Karpas-422 (cell line): ENCODE results near the gene HCAR2. TPM values are rescaled to one million over a fixed set of nuclear protein-coding genes. Genes with fewer than 3 reads are reported as not detected.

Source experiments
- DNase-seq: peaks from one replicate; pipeline ENCODE4 v3.0.0-alpha.2; 2015
- H2AFZ ChIP-seq: fragments of 200-600 bp; sonication (generic); 2 replicates; pipeline ENCODE4 v1.6.1; 2014; ENCODE audit warnings: antibody characterized with exemption, low read length, mixed read lengths
- H3K27ac ChIP-seq: fragments of 200-600 bp; sonication (generic); 2 replicates; pipeline ENCODE4 v1.5.1; 2014; ENCODE audit warnings: mild to moderate bottlenecking, low read length, moderate library complexity
- H3K27me3 ChIP-seq: fragments of 200-600 bp; sonication (generic); 2 replicates; pipeline ENCODE4 v1.6.1; 2014; ENCODE audit warnings: low read length, mixed read lengths
- H3K36me3 ChIP-seq: fragments of 200-600 bp; sonication (generic); 2 replicates; pipeline ENCODE4 v1.6.1; 2014; ENCODE audit warnings: low read length, mixed read lengths; ENCODE audit not compliant: insufficient read depth
- H3K4me1 ChIP-seq: fragments of 200-600 bp; sonication (generic); 2 replicates; pipeline ENCODE4 v1.6.1; 2014; ENCODE audit warnings: mild to moderate bottlenecking, low read length, mixed read lengths
- H3K4me2 ChIP-seq: fragments of 200-600 bp; sonication (generic); 2 replicates; pipeline ENCODE4 v1.6.1; 2014; ENCODE audit warnings: low read length, low read depth, mild to moderate bottlenecking; ENCODE audit not compliant: poor library complexity, severe bottlenecking
- H3K4me3 ChIP-seq: fragments of 200-600 bp; sonication (generic); 2 replicates; pipeline ENCODE4 v1.5.1; 2014; ENCODE audit warnings: mild to moderate bottlenecking, antibody characterized with exemption, low read length, mixed read lengths
- H3K79me2 ChIP-seq: fragments of 200-600 bp; sonication (generic); 2 replicates; pipeline ENCODE4 v1.6.1; 2014; ENCODE audit warnings: mild to moderate bottlenecking, low read length, mixed read lengths
- H3K9ac ChIP-seq: fragments of 200-600 bp; sonication (generic); 2 replicates; pipeline ENCODE4 v1.6.0; 2014; ENCODE audit warnings: low read length
- H3K9me2 ChIP-seq: fragments of 200-600 bp; sonication (generic), shearing (Covaris generic); replicated peaks from 2 replicates; pipeline ENCODE4 v1.6.0; 2014; ENCODE audit warnings: mild to moderate bottlenecking, low read length, moderate library complexity; ENCODE audit not compliant: insufficient read depth
- H3K9me3 ChIP-seq: fragments of 300-700, 200-600 bp; sonication (generic); 2 replicates; pipeline ENCODE4 v1.6.1; 2014; ENCODE audit warnings: low read length, mixed read lengths
- H4K20me1 ChIP-seq: fragments of 200-600 bp; sonication (generic); 2 replicates; pipeline ENCODE4 v1.6.1; 2014; ENCODE audit warnings: mild to moderate bottlenecking, antibody characterized with exemption, low read length, low read depth; ENCODE audit not compliant: insufficient read depth
- total RNA-seq: library from RNA; depleted of rRNA; stranded (reverse); fragments of >200 nt; shearing (Covaris generic); gene quantifications from 2 replicates; pipeline ENCODE4 v1.2.3, GENCODE V29; 2014; ENCODE audit warnings: low replicate concordance

HCAR2 gene
- total RNA-seq, 1 experiment from 2014 or later = not detected

GRCh38 chr12:122740351-122740750 lies 37.2 kb upstream of the HCAR2 start:
- no peak overlapping the region for H3K9ac ChIP-seq
- no peaks in the 10 kb centered on the region for H3K36me3 ChIP-seq
- H3K79me2 ChIP-seq = no peaks in the 10 kb centered on the region
- no peaks in the 10 kb centered on the region for H3K4me1 ChIP-seq
- DNase-seq = peak; percentile 38
- H3K9me3 ChIP-seq = no peaks in the 10 kb centered on the region
- H3K27ac ChIP-seq = no peak overlapping the region
- no peak overlapping the region for H3K4me3 ChIP-seq
- no peak overlapping the region for H3K4me2 ChIP-seq
- H4K20me1 ChIP-seq = no peaks in the 10 kb centered on the region
- no peak overlapping the region for H2AFZ ChIP-seq
- no peaks in the 10 kb centered on the region for H3K9me2 ChIP-seq
- H3K27me3 ChIP-seq = no peaks in the 10 kb centered on the region

- Histone ChIP-seq H3K4me2 (no peak overlapping the region), H3K9me3 (no peaks in the 10 kb centered on the region), H4K20me1 (no peaks in the 10 kb centered on the region), H3K79me2 (no peaks in the 10 kb centered on the region), H3K36me3 (no peaks in the 10 kb centered on the region), H3K27me3 (no peaks in the 10 kb centered on the region), H3K27ac (no peak overlapping the region), H2AFZ (no peak overlapping the region), H3K4me1 (peaks cover 5% of the 10 kb centered on the region), H3K9ac (no peak overlapping the region), H3K4me3 (no peak overlapping the region), H3K9me2 (no peaks in the 10 kb centered on the region)
- DNase-seq = no peak
Observed at GRCh38 chr12:122738571-122738970, 35.4 kb upstream of the HCAR2 start.

GRCh38 chr12:122732611-122733010 lies 29.5 kb upstream of the HCAR2 start:
- no peaks in the 10 kb centered on the region for H3K9me3 ChIP-seq
- no peaks in the 10 kb centered on the region for H3K27me3 ChIP-seq
- H3K27ac ChIP-seq = no peak overlapping the region
- H3K9ac ChIP-seq = no peak overlapping the region
- no peaks in the 10 kb centered on the region for H4K20me1 ChIP-seq
- peak; percentile 31 for DNase-seq
- H3K4me1 ChIP-seq = peaks cover 9% of the 10 kb centered on the region
- H3K36me3 ChIP-seq = no peaks in the 10 kb centered on the region
- H3K79me2 ChIP-seq = no peaks in the 10 kb centered on the region
- no peak overlapping the region for H3K4me3 ChIP-seq
- no peaks in the 10 kb centered on the region for H3K9me2 ChIP-seq
- no peak overlapping the region for H3K4me2 ChIP-seq
- H2AFZ ChIP-seq = no peak overlapping the region

GRCh38 chr12:122732170-122732569 lies 29.0 kb upstream of the HCAR2 start:
- no peak for DNase-seq
- Histone ChIP-seq H2AFZ (no peak overlapping the region), H3K27me3 (no peaks in the 10 kb centered on the region), H3K9ac (no peak overlapping the region), H3K4me1 (peaks cover 9% of the 10 kb centered on the region), H3K9me2 (no peaks in the 10 kb centered on the region), H3K36me3 (no peaks in the 10 kb centered on the region), H4K20me1 (no peaks in the 10 kb centered on the region), H3K9me3 (no peaks in the 10 kb centered on the region), H3K27ac (no peak overlapping the region), H3K4me2 (no peak overlapping the region), H3K4me3 (no peak overlapping the region), H3K79me2 (no peaks in the 10 kb centered on the region)

- no peaks in the 10 kb centered on the region for H3K36me3 ChIP-seq
- no peak within 1 kb of the TSS for H3K27ac ChIP-seq
- H3K9me3 ChIP-seq = no peaks in the 10 kb centered on the region
- no peaks in the 10 kb centered on the region for H3K27me3 ChIP-seq
- H3K9ac ChIP-seq = no peak within 1 kb of the TSS
- no peak within 1 kb of the TSS for H2AFZ ChIP-seq
- H3K79me2 ChIP-seq = no peaks in the 10 kb centered on the region
- H4K20me1 ChIP-seq = no peaks in the 10 kb centered on the region
- no peaks in the 10 kb centered on the region for H3K9me2 ChIP-seq
- no peak for DNase-seq
- no peak within 1 kb of the TSS for H3K4me3 ChIP-seq
- peaks cover 20% of the 10 kb centered on the region for H3K4me1 ChIP-seq
- H3K4me2 ChIP-seq = no peak within 1 kb of the TSS
Observed at GRCh38 chr12:122730215-122731014, 27.3 kb upstream of the HCAR2 start, which contains the start of gene HCAR1. Gene HCAR1 (minus strand): TSS chr12:122730844. CDS start chr12:122730339, 505 bp downstream.

GRCh38 chr12:122729583-122730214 lies 26.5 kb upstream of the HCAR2 start:
- Histone ChIP-seq H3K36me3 (no peaks in the 10 kb centered on the region), H2AFZ (no peak overlapping the region), H3K27ac (no peak overlapping the region), H3K4me3 (no peak overlapping the region), H3K4me1 (peaks cover 27% of the 10 kb centered on the region), H3K9me2 (no peaks in the 10 kb centered on the region), H3K79me2 (no peaks in the 10 kb centered on the region), H3K27me3 (no peaks in the 10 kb centered on the region), H3K9ac (no peak overlapping the region), H3K9me3 (no peaks in the 10 kb centered on the region), H4K20me1 (no peaks in the 10 kb centered on the region), H3K4me2 (no peak overlapping the region)
- no peak for DNase-seq

GRCh38 chr12:122726080-122726558 lies 23.0 kb upstream of the HCAR2 start:
- Histone ChIP-seq H3K27me3 (no peaks in the 10 kb centered on the region), H3K36me3 (no peaks in the 10 kb centered on the region), H3K9ac (no peak overlapping the region), H3K4me1 (peaks cover 47% of the 10 kb centered on the region), H2AFZ (no peak overlapping the region), H3K4me2 (peak overlapping the region; percentile 69), H3K9me2 (no peaks in the 10 kb centered on the region), H3K9me3 (no peaks in the 10 kb centered on the region), H3K79me2 (no peaks in the 10 kb centered on the region), H4K20me1 (no peaks in the 10 kb centered on the region), H3K4me3 (peak overlapping the region; percentile 47), H3K27ac (no peak overlapping the region)
- DNase-seq = peak; percentile 61

GRCh38 chr12:122725452-122726079 lies 22.4 kb upstream of the HCAR2 start:
- H3K27me3 ChIP-seq = no peaks in the 10 kb centered on the region
- peak overlapping the region; percentile 47 for H3K4me3 ChIP-seq
- no peaks in the 10 kb centered on the region for H4K20me1 ChIP-seq
- no peak overlapping the region for H3K9ac ChIP-seq
- H3K9me3 ChIP-seq = no peaks in the 10 kb centered on the region
- no peaks in the 10 kb centered on the region for H3K9me2 ChIP-seq
- DNase-seq = peak; percentile 51
- H3K4me1 ChIP-seq = peaks cover 50% of the 10 kb centered on the region
- H2AFZ ChIP-seq = no peak overlapping the region
- no peaks in the 10 kb centered on the region for H3K36me3 ChIP-seq
- H3K4me2 ChIP-seq = peak overlapping the region; percentile 69
- no peaks in the 10 kb centered on the region for H3K79me2 ChIP-seq
- 0 out of 2 replicates have a peak overlapping the region, but pooled peaks have one; percentile 36 for H3K27ac ChIP-seq
